ENCODE data around the gene DNAH14.
"Not testable (repeated sequence)": the region's sequence is repeated elsewhere in the genome, so short reads cannot be mapped to it uniquely, and the experiment has no call there.

The DNAH14 gene

GRCh38 chr1:225277445-225277844, 348.0 kb downstream of the DNAH14 start:
- Histone ChIP-seq H3K27me3 (ENCODE audit: control insufficient read depth, insufficient read depth, low read length) (no peaks in the 10 kb centered on the region), H3K4me3 (ENCODE audit: low read length) (no peak overlapping the region), H3K36me3 (ENCODE audit: insufficient read depth, low read length) (no peaks in the 10 kb centered on the region), H3K4me1 (ENCODE audit: control insufficient read depth, insufficient read depth, low read length) (no peaks in the 10 kb centered on the region), H3K9me3 (replicated peaks; ENCODE audit: low read length) (no peaks in the 10 kb centered on the region), H3K9ac (ENCODE audit: low read depth, low read length) (no peak overlapping the region), H3K4me2 (ENCODE audit: low read length) (no peak overlapping the region)

GRCh38 chr1:225280563-225280962, 351.1 kb downstream of the DNAH14 start:
- Histone ChIP-seq H3K9ac (ENCODE audit: low read depth, low read length) (no peak overlapping the region), H3K9me3 (replicated peaks; ENCODE audit: low read length) (no peaks in the 10 kb centered on the region), H3K4me2 (ENCODE audit: low read length) (no peak overlapping the region), H3K27me3 (ENCODE audit: control insufficient read depth, insufficient read depth, low read length) (no peaks in the 10 kb centered on the region), H3K4me3 (ENCODE audit: low read length) (no peak overlapping the region), H3K36me3 (ENCODE audit: insufficient read depth, low read length) (no peaks in the 10 kb centered on the region), H3K4me1 (ENCODE audit: control insufficient read depth, insufficient read depth, low read length) (no peaks in the 10 kb centered on the region)

DNA sequence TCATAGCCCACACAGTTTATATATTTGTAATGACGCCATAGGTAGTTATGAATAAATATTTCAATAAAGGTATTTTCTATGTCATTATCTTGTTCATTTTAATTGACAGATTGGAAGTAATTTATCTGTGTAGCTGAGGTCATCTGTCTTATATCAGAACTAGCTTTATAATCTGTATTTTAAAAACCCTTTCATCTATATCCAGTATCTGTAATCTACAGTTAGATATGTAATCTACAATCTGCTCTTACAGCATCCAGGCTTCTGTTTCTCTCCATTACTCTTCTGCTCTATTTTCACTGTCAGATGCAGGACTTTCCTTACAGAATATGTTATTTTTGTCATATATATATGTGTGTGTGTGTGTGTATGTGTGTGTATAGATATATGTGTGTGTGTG, 360.8 kb downstream of the DNAH14 start:
- H3K27me3 ChIP-seq (ENCODE audit: control insufficient read depth, insufficient read depth, low read length) = no peaks in the 10 kb centered on the region
- H3K4me3 ChIP-seq (ENCODE audit: low read length) = no peak overlapping the region
- no peaks in the 10 kb centered on the region for H3K4me1 ChIP-seq (ENCODE audit: control insufficient read depth, insufficient read depth, low read length)
- H3K9me3 ChIP-seq (replicated peaks; ENCODE audit: low read length) = no peaks in the 10 kb centered on the region
- no peak overlapping the region for H3K4me2 ChIP-seq (ENCODE audit: low read length)
- no peaks in the 10 kb centered on the region for H3K36me3 ChIP-seq (ENCODE audit: insufficient read depth, low read length)
- no peak overlapping the region for H3K9ac ChIP-seq (ENCODE audit: low read depth, low read length)

DNA sequence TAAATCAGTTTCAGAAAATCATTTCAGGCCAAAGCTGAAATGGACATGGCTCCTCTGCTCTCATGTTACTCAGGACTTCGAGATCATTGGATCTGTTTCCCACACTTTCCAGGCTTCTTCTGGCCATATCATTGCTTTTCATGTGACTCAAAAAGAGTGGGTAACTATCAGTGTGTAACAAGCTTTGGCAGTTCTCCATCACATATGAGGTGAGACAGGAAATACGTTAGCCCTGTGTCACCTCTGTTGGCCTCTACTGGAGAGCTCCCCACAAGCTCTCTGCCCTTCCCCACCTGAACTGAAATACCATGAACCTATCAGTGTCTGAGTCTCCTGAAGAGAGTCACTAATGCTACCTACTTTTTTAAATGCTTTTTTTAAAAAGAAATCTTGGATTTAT, 370.1 kb downstream of the DNAH14 start:
- Histone ChIP-seq H3K9ac (ENCODE audit: low read depth, low read length) (no peak overlapping the region), H3K4me3 (ENCODE audit: low read length) (no peak overlapping the region), H3K27me3 (ENCODE audit: control insufficient read depth, insufficient read depth, low read length) (no peaks in the 10 kb centered on the region), H3K36me3 (ENCODE audit: insufficient read depth, low read length) (no peaks in the 10 kb centered on the region), H3K9me3 (replicated peaks; ENCODE audit: low read length) (no peaks in the 10 kb centered on the region), H3K4me2 (ENCODE audit: low read length) (no peak overlapping the region), H3K4me1 (ENCODE audit: control insufficient read depth, insufficient read depth, low read length) (no peaks in the 10 kb centered on the region)

DNA sequence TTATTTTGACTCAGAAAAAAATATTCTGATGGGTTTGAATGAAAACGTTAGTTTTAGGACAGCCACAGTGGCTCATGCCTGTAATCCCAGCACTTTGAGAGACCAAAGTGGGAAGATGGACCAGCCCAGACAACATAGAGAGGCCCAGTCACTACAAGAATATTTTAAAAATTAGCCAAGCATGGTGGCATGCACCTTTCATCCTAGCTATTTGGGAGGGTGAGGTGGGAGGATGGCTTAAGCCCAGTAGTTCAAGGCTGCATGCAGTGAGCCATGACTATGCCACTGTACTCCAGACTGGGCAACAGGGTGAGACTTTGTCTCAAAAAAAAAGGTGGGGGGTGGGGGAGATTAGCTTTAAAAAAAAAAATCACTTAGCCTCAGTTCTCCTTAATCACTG, 370.9 kb downstream of the DNAH14 start:
- Histone ChIP-seq H3K4me1 (ENCODE audit: control insufficient read depth, insufficient read depth, low read length) (no peaks in the 10 kb centered on the region), H3K4me3 (ENCODE audit: low read length) (no peak overlapping the region), H3K4me2 (ENCODE audit: low read length) (no peak overlapping the region), H3K27me3 (ENCODE audit: control insufficient read depth, insufficient read depth, low read length) (no peaks in the 10 kb centered on the region), H3K9me3 (replicated peaks; ENCODE audit: low read length) (no peaks in the 10 kb centered on the region), H3K9ac (ENCODE audit: low read depth, low read length) (no peak overlapping the region), H3K36me3 (ENCODE audit: insufficient read depth, low read length) (no peaks in the 10 kb centered on the region)

GRCh38 chr1:225304996-225305395, 375.5 kb downstream of the DNAH14 start:
- Histone ChIP-seq H3K4me2 (ENCODE audit: low read length) (no peak overlapping the region), H3K4me3 (ENCODE audit: low read length) (no peak overlapping the region), H3K27me3 (ENCODE audit: control insufficient read depth, insufficient read depth, low read length) (no peaks in the 10 kb centered on the region), H3K4me1 (ENCODE audit: control insufficient read depth, insufficient read depth, low read length) (no peaks in the 10 kb centered on the region), H3K36me3 (ENCODE audit: insufficient read depth, low read length) (no peaks in the 10 kb centered on the region), H3K9ac (ENCODE audit: low read depth, low read length) (no peak overlapping the region), H3K9me3 (replicated peaks; ENCODE audit: low read length) (no peaks in the 10 kb centered on the region)

DNA sequence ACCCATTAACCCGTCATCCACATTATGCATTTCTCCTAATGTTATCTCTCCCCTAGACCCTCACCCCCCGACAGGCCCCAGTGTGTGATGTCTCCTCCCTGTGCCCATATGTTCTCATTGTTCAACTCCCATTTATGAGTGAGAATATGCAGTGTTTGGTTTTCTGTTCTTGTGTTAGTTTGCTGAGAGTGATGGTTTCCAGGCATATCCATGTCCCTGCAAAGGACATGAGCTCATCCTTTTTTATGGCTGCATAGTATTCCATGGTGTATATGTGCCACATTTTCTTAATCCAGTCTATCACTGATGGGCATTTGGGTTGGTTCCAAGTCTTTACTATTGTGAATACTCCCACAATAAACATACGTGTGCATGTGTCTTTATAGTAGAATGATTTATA, 381.1 kb downstream of the DNAH14 start:
- not testable (repeated sequence) for H3K4me1 ChIP-seq (ENCODE audit: control insufficient read depth, insufficient read depth, low read length); H3K9ac ChIP-seq (ENCODE audit: low read depth, low read length); H3K36me3 ChIP-seq (ENCODE audit: insufficient read depth, low read length); H3K27me3 ChIP-seq (ENCODE audit: control insufficient read depth, insufficient read depth, low read length); H3K4me2 ChIP-seq (ENCODE audit: low read length); H3K4me3 ChIP-seq (ENCODE audit: low read length); H3K9me3 ChIP-seq (replicated peaks; ENCODE audit: low read length)

GRCh38 chr1:225318706-225319575, 389.5 kb downstream of the DNAH14 start:
- Histone ChIP-seq H3K4me1 (ENCODE audit: control insufficient read depth, insufficient read depth, low read length) (no peaks in the 10 kb centered on the region), H3K4me2 (ENCODE audit: low read length) (no peak overlapping the region), H3K36me3 (ENCODE audit: insufficient read depth, low read length) (no peaks in the 10 kb centered on the region), H3K4me3 (ENCODE audit: low read length) (no peak overlapping the region), H3K9me3 (replicated peaks; ENCODE audit: low read length) (no peaks in the 10 kb centered on the region), H3K27me3 (ENCODE audit: control insufficient read depth, insufficient read depth, low read length) (peaks cover 2% of the 10 kb centered on the region), H3K9ac (ENCODE audit: low read depth, low read length) (no peak overlapping the region)

GRCh38 chr1:225319871-225320270, 390.4 kb downstream of the DNAH14 start:
- Histone ChIP-seq H3K9me3 (replicated peaks; ENCODE audit: low read length) (no peaks in the 10 kb centered on the region), H3K4me2 (ENCODE audit: low read length) (no peak overlapping the region), H3K4me3 (ENCODE audit: low read length) (no peak overlapping the region), H3K27me3 (ENCODE audit: control insufficient read depth, insufficient read depth, low read length) (peaks cover 2% of the 10 kb centered on the region), H3K4me1 (ENCODE audit: control insufficient read depth, insufficient read depth, low read length) (no peaks in the 10 kb centered on the region), H3K9ac (ENCODE audit: low read depth, low read length) (no peak overlapping the region), H3K36me3 (ENCODE audit: insufficient read depth, low read length) (no peaks in the 10 kb centered on the region)

DNA sequence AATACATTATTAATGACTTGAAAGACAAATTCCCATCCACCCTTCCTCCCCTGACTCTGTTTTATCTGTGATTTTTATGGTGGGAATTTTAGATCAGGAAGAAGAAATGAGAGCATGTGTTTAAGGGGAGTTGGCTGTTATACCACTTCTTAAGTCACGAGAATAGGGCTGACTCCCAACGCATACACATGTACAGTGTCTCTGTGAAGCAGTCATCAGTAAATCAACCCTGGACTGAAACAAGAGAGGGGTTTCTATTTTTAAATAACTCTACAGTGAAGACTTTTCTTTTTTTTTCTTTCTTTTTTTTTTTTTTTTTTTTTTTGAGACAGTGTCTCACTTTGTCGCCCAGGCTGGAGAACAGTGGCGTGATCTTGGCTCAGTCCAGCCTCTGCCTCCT, 392.3 kb downstream of the DNAH14 start:
- Histone ChIP-seq H3K27me3 (ENCODE audit: control insufficient read depth, insufficient read depth, low read length) (no peaks in the 10 kb centered on the region), H3K4me2 (ENCODE audit: low read length) (no peak overlapping the region), H3K4me3 (ENCODE audit: low read length) (no peak overlapping the region), H3K36me3 (ENCODE audit: insufficient read depth, low read length) (no peaks in the 10 kb centered on the region), H3K9ac (ENCODE audit: low read depth, low read length) (no peak overlapping the region), H3K4me1 (ENCODE audit: control insufficient read depth, insufficient read depth, low read length) (no peaks in the 10 kb centered on the region), H3K9me3 (replicated peaks; ENCODE audit: low read length) (no peaks in the 10 kb centered on the region)

DNA sequence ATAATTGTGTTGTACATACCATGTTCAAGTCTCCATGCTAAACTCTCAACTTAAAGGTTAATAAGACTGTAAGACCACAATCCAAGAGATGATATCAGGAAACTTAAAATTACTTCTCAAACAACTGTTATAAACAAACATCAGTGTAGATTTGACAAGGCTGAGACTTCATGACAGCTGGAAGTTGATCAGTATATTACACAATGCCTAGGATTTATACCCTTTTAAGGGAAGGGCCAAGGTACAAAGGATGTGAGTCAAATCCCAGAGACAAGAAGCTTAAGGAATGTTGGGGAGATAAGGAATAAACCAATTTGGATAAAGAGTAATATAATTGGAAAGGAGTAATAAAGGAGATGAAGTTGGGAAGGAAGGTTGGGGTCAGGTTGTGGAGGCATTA, 399.6 kb downstream of the DNAH14 start:
- no peak overlapping the region for H3K4me3 ChIP-seq (ENCODE audit: low read length)
- H3K4me1 ChIP-seq (ENCODE audit: control insufficient read depth, insufficient read depth, low read length) = no peaks in the 10 kb centered on the region
- H3K9ac ChIP-seq (ENCODE audit: low read depth, low read length) = no peak overlapping the region
- no peaks in the 10 kb centered on the region for H3K9me3 ChIP-seq (replicated peaks; ENCODE audit: low read length)
- H3K27me3 ChIP-seq (ENCODE audit: control insufficient read depth, insufficient read depth, low read length) = no peaks in the 10 kb centered on the region
- no peak overlapping the region for H3K4me2 ChIP-seq (ENCODE audit: low read length)
- H3K36me3 ChIP-seq (ENCODE audit: insufficient read depth, low read length) = no peaks in the 10 kb centered on the region

GRCh38 chr1:225329996-225330395, 400.5 kb downstream of the DNAH14 start:
- H3K36me3 ChIP-seq (ENCODE audit: insufficient read depth, low read length); H3K4me1 ChIP-seq (ENCODE audit: control insufficient read depth, insufficient read depth, low read length); H3K27me3 ChIP-seq (ENCODE audit: control insufficient read depth, insufficient read depth, low read length); H3K4me2 ChIP-seq (ENCODE audit: low read length); H3K9ac ChIP-seq (ENCODE audit: low read depth, low read length); H3K4me3 ChIP-seq (ENCODE audit: low read length); H3K9me3 ChIP-seq (replicated peaks; ENCODE audit: low read length): not testable (repeated sequence)
